ENCODE measurements around the gene SLC1A2.

DNA sequence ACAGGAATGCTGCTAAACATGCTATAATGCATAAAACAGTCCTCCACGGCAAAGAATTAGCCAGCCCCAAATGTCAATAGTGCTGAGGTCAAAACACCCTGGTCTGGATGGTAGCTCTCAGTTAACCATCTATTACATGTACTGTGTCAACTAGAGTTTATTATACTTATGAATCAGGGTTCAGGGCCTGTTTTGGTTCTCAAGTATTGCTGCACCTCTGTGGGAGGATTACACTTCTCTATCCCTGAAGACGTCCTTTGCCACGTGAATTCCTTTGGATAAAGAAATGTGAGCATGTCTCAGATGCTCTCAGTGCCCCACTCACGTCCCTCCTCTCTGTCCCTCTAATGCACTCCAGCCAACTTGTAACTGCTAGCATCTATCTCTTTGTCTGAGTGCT, 53.4 kb downstream of the SLC1A2 start:
- no peak for TF ChIP-seq L3MBTL2 (conservative IDR thresholded peaks at IDR 0.05)
- TF ChIP-seq SP1 (IDR thresholded peaks at IDR 0.05) = no peak

Data from HEK293T (cell line).